Liver (tissue), 9 donors: Measurements from ENCODE around the gene GADL1. TPM values are rescaled to one million over a fixed set of nuclear protein-coding genes. Genes with fewer than 3 reads are reported as not detected.

Experiments
- DNase-seq: peaks from one replicate; pipeline ENCODE4 v3.0.0-alpha.2; 2017; ENCODE audit warnings: low spot score
- H3K27ac ChIP-seq, 2 donors: one replicate each; pipeline ENCODE4 v1.7.0; 2013; ENCODE audit warnings: inconsistent platforms in 2 of 2, low read length in 2 of 2, control low read depth in 1 of 2, low read depth in 1 of 2, mild to moderate bottlenecking in 1 of 2
- H3K27me3 ChIP-seq, 4 donors: one replicate each; pipeline versions ENCODE4 v1.6.1 to v1.7.0; 2013; ENCODE audit warnings: low read length in 3 of 4, inconsistent platforms in 1 of 4, mild to moderate bottlenecking in 1 of 4, moderate library complexity in 1 of 4; ENCODE audit not compliant: control insufficient read depth in 4 of 4, insufficient read depth in 4 of 4
- H3K36me3 ChIP-seq, 4 donors: one replicate each; pipeline versions ENCODE4 v1.6.1 to v1.7.0; 2013; ENCODE audit warnings: low read length in 3 of 4, mild to moderate bottlenecking in 3 of 4, low read depth in 1 of 4, moderate library complexity in 1 of 4; ENCODE audit not compliant: control insufficient read depth in 4 of 4, insufficient read depth in 3 of 4
- H3K4me1 ChIP-seq, 4 donors: one replicate each; pipeline versions ENCODE4 v1.6.1 to v1.7.0; 2013; ENCODE audit warnings: low read length in 3 of 4, mild to moderate bottlenecking in 3 of 4, moderate library complexity in 1 of 4; ENCODE audit not compliant: control insufficient read depth in 4 of 4, insufficient read depth in 4 of 4
- H3K4me3 ChIP-seq, 3 donors: one replicate each; pipeline versions ENCODE4 v1.6.1 to v1.7.0; 2013; ENCODE audit warnings: low read length in 3 of 3, control low read depth in 1 of 3, low read depth in 1 of 3, mild to moderate bottlenecking in 1 of 3
- H3K9ac ChIP-seq, 2 donors: one replicate each; pipeline ENCODE4 v1.7.0; 2013; ENCODE audit warnings: low read length in 2 of 2, mild to moderate bottlenecking in 2 of 2, moderate library complexity in 2 of 2, control low read depth in 1 of 2, low read depth in 1 of 2
- H3K9me3 ChIP-seq, 4 donors: one replicate each; pipeline versions ENCODE4 v1.6.1 to v1.7.0; 2013; ENCODE audit warnings: low read length in 3 of 4; ENCODE audit not compliant: control insufficient read depth in 4 of 4
- ATF3 ChIP-seq: IDR thresholded peaks from 2 replicates; pipeline ENCODE4 v1.6.1; 2016; ENCODE audit warnings: antibody characterized with exemption
- CTCF ChIP-seq: fragments of 150-350 bp; IDR thresholded peaks from 2 replicates; pipeline ENCODE4 v1.5.1; 2017; ENCODE audit warnings: improper control_type of control experiment, low read depth, low read length; ENCODE audit not compliant: missing input control
- EGR1 ChIP-seq, 2 donors: IDR thresholded peaks; 2 replicates each; pipeline ENCODE4 v1.6.1; 2016 to 2018; ENCODE audit warnings: antibody characterized with exemption in 2 of 2, low read depth in 2 of 2
- FOXA1 ChIP-seq: IDR thresholded peaks from 2 replicates; pipeline ENCODE4 v1.6.1; 2016; ENCODE audit warnings: antibody characterized with exemption
- GABPA ChIP-seq, 2 donors: IDR thresholded peaks in 1 of 2; conservative IDR thresholded peaks in 1 of 2; 2 replicates each; pipeline ENCODE4 v1.6.1; 2016; ENCODE audit warnings: antibody characterized with exemption in 2 of 2, mild to moderate bottlenecking in 1 of 2, moderate library complexity in 1 of 2
- HNF4A ChIP-seq, 2 donors: conservative IDR thresholded peaks; 2 replicates each; pipeline ENCODE4 v1.6.1; 2016; ENCODE audit warnings: antibody characterized with exemption in 2 of 2, mild to moderate bottlenecking in 2 of 2
- HNF4G ChIP-seq: IDR thresholded peaks from 2 replicates; pipeline ENCODE4 v1.6.1; 2016; ENCODE audit warnings: antibody characterized with exemption
- JUND ChIP-seq, 2 donors: IDR thresholded peaks; 2 replicates each; pipeline ENCODE4 v1.6.1; 2016; ENCODE audit warnings: antibody characterized with exemption in 2 of 2
- MAX ChIP-seq: IDR thresholded peaks from 2 replicates; pipeline ENCODE4 v1.6.1; 2016; ENCODE audit warnings: antibody characterized with exemption
- RAD21 ChIP-seq, 2 donors: IDR thresholded peaks; 2 replicates each; pipeline ENCODE4 v1.6.1; 2016; ENCODE audit warnings: antibody characterized with exemption in 2 of 2, mild to moderate bottlenecking in 2 of 2
- REST ChIP-seq: IDR thresholded peaks from 2 replicates; pipeline ENCODE4 v1.6.1; 2016; ENCODE audit warnings: antibody characterized with exemption, mild to moderate bottlenecking
- RXRA ChIP-seq, 2 donors: IDR thresholded peaks; 2 replicates each; pipeline ENCODE4 v1.6.1; 2017 to 2018; ENCODE audit warnings: antibody characterized with exemption in 2 of 2, mild to moderate bottlenecking in 1 of 2
- SP1 ChIP-seq: IDR thresholded peaks from 2 replicates; pipeline ENCODE4 v1.6.1; 2018; ENCODE audit warnings: antibody characterized with exemption, mild to moderate bottlenecking
- TAF1 ChIP-seq: conservative IDR thresholded peaks from 2 replicates; pipeline ENCODE4 v1.6.1; 2016; ENCODE audit warnings: antibody characterized with exemption, mild to moderate bottlenecking
- YY1 ChIP-seq: IDR thresholded peaks from 2 replicates; pipeline ENCODE4 v1.6.1; 2016; ENCODE audit warnings: antibody characterized with exemption, mild to moderate bottlenecking
- WGBS: extraction: QIAGEN DNeasy Blood & Tissue Kit; methylation state at CpG from one replicate; pipeline ENCODE4 v1.1.7; 2013; 5-methylcytosine and 5-hydroxymethylcytosine counted together
- polyA plus RNA-seq, 2 donors: library from polyadenylated mRNA; stranded (reverse) in 1 of 2; unstranded in 1 of 2; fragments of 200-250 nt in 1 of 2; fragments of >200 nt in 1 of 2; fragmentation: Nextera tagmentation in 1 of 2; extraction: Ambion mirVana in 1 of 2; gene quantifications; one replicate each; pipeline versions ENCODE4 v1.2.1 to v1.2.3, GENCODE V29; 2013 to 2015
- total RNA-seq, 2 donors: library from RNA; depleted of rRNA; stranded (reverse); fragments of >200 nt; gene quantifications; one replicate each; pipeline ENCODE4 v1.2.3, GENCODE V29; 2014
- donor health status: healthy.
- donor health status: healthy.
- donor health status: healthy.
- donor health status: healthy.
- donor health status: healthy.

The GADL1 gene
- total and polyA plus RNA-seq, 4 donors = not detected

- 90% methylated on average over 7 of the region's 7 CpGs for WGBS
- Histone ChIP-seq H3K9me3 (peaks cover 2 to 7% (median 6%) of the 10 kb centered on the region in 4 donors), H3K27ac (no peak overlapping the region), H3K36me3 (no peaks in the 10 kb centered on the region), H3K9ac (no peak overlapping the region), H3K4me1 (no peaks in the 10 kb centered on the region), H3K4me3 (no peak overlapping the region), H3K27me3 (peaks cover 0 to 3% (median 0%) of the 10 kb centered on the region in 4 donors)
- TF ChIP-seq JUND (IDR thresholded peaks at IDR 0.05) = peak; percentile 38 to 43
- no peak for TF ChIP-seq SP1
- no peak for DNase-seq
These were observed 30.3 kb upstream of the GADL1 start for GRCh38 chr3:30924763-30925162.

- Histone ChIP-seq H3K9me3 (peaks cover 2 to 7% (median 6%) of the 10 kb centered on the region in 4 donors), H3K4me3 (no peak overlapping the region), H3K27me3 (peaks cover 0 to 3% (median 0%) of the 10 kb centered on the region in 4 donors), H3K9ac (no peak overlapping the region), H3K36me3 (no peaks in the 10 kb centered on the region), H3K4me1 (no peaks in the 10 kb centered on the region), H3K27ac (no peak overlapping the region)
- 85% methylated on average over 6 of the region's 6 CpGs for WGBS
- no peak for DNase-seq
- TF ChIP-seq TAF1 (no peak), MAX (no peak), REST (no peak), HNF4A (conservative IDR thresholded peaks at IDR 0.05) (no peak), JUND (IDR thresholded peaks at IDR 0.05) (no peak), RXRA (IDR thresholded peaks at IDR 0.05) (no peak), EGR1 (IDR thresholded peaks at IDR 0.05; ENCODE audit: low read depth in 2 of 2) (no peak), GABPA (IDR thresholded peaks at IDR 0.05 in 1 of 2, conservative IDR thresholded peaks at IDR 0.05 in 1 of 2) (no peak), FOXA1 (no peak), CTCF (no peak), RAD21 (IDR thresholded peaks at IDR 0.05) (no peak), ATF3 (no peak), SP1 (no peak)
These were observed 25.1 kb upstream of the GADL1 start for GRCh38 chr3:30919564-30919963.

GRCh38 chr3:30918761-30919160 lies 24.3 kb upstream of the GADL1 start:
- Histone ChIP-seq H3K27ac (no peak overlapping the region), H3K4me3 (no peak overlapping the region), H3K9ac (no peak overlapping the region), H3K27me3 (peaks cover 0 to 3% (median 0%) of the 10 kb centered on the region in 4 donors), H3K9me3 (peaks cover 2 to 7% (median 6%) of the 10 kb centered on the region in 4 donors), H3K4me1 (no peaks in the 10 kb centered on the region), H3K36me3 (no peaks in the 10 kb centered on the region)
- no peak for DNase-seq
- WGBS = 98% methylated on average over 1 of the region's 1 CpG
- no peak for TF ChIP-seq FOXA1
- TF ChIP-seq RAD21 (IDR thresholded peaks at IDR 0.05) = no peak
- no peak for TF ChIP-seq SP1
- TF ChIP-seq REST = no peak
- no peak for TF ChIP-seq EGR1 (IDR thresholded peaks at IDR 0.05; ENCODE audit: low read depth in 2 of 2)
- no peak for TF ChIP-seq JUND (IDR thresholded peaks at IDR 0.05)
- TF ChIP-seq ATF3 = no peak
- TF ChIP-seq YY1 = no peak
- TF ChIP-seq GABPA (IDR thresholded peaks at IDR 0.05 in 1 of 2, conservative IDR thresholded peaks at IDR 0.05 in 1 of 2) = no peak
- TF ChIP-seq RXRA (IDR thresholded peaks at IDR 0.05) = no peak
- no peak for TF ChIP-seq HNF4G
